OCI-LY7 (cell line): Measurements from ENCODE around the gene BCAR3. TPM values are rescaled to one million over a fixed set of nuclear protein-coding genes. Genes with fewer than 3 reads are reported as not detected.

Source experiments
- BruUV-seq: library from RNA; stranded (reverse); fragments of 400-500 nt; replicated peaks from 2 replicates; lab custom pipeline; 2021; lab: Mats Ljungman, UMichigan
- CTCF ChIA-PET: fragments of 300-600 bp; sonication (Branson Sonifier 250); formaldehyde crosslinking; loops from one replicate; lab custom pipeline; 2022; ENCODE audit warnings: antibody characterized with exemption; ENCODE audit not compliant: unreplicated experiment; lab: Charles Lee
- POLR2A ChIA-PET: fragments of 300-600 bp; sonication (Branson Sonifier 250); formaldehyde crosslinking; loops from one replicate; lab custom pipeline; 2022; ENCODE audit warnings: antibody characterized with exemption; lab: Charles Lee
- DNase-seq: peaks from one replicate; pipeline ENCODE4 v3.0.0-alpha.2; 2015; ENCODE audit warnings: low spot score
- H2AFZ ChIP-seq: fragments of 200-600 bp; sonication (generic), shearing (Covaris generic); 2 replicates; pipeline ENCODE4 v1.6.1; 2014; ENCODE audit warnings: mild to moderate bottlenecking, antibody characterized with exemption, low read length, moderate library complexity
- H3K27ac ChIP-seq: fragments of 200-600 bp; sonication (generic); 2 replicates; pipeline ENCODE4 v1.5.1; 2014; ENCODE audit warnings: mixed run types, low read depth, mild to moderate bottlenecking, moderate library complexity, low read length, inconsistent platforms; ENCODE audit not compliant: poor library complexity, severe bottlenecking
- H3K36me3 ChIP-seq: fragments of 200-600 bp; sonication (generic); 2 replicates; pipeline ENCODE4 v1.6.1; 2014; ENCODE audit warnings: mild to moderate bottlenecking, antibody characterized with exemption, low read length, moderate library complexity, mixed read lengths; ENCODE audit not compliant: insufficient read depth
- H3K4me1 ChIP-seq: fragments of 200-600 bp; sonication (generic); 2 replicates; pipeline ENCODE4 v1.5.1; 2014; ENCODE audit warnings: mild to moderate bottlenecking, low read length; ENCODE audit not compliant: insufficient read depth, poor library complexity, severe bottlenecking
- H3K4me2 ChIP-seq: fragments of 200-600 bp; sonication (generic); 2 replicates; pipeline ENCODE4 v1.6.1; 2014; ENCODE audit warnings: mild to moderate bottlenecking, low read length
- H3K4me3 ChIP-seq: fragments of 200-600 bp; sonication (generic); 2 replicates; pipeline ENCODE4 v1.5.1; 2014; ENCODE audit warnings: mild to moderate bottlenecking, low read depth, low read length; ENCODE audit not compliant: poor library complexity, severe bottlenecking
- H3K79me2 ChIP-seq: fragments of 200-600 bp; sonication (generic); 2 replicates; pipeline ENCODE4 v1.6.1; 2016; ENCODE audit warnings: low read depth, mild to moderate bottlenecking, low read length, moderate library complexity, mixed read lengths; ENCODE audit not compliant: insufficient read depth
- H3K9me2 ChIP-seq: fragments of 200-600 bp; sonication (generic); 2 replicates; pipeline ENCODE4 v1.6.1; 2016; ENCODE audit warnings: mild to moderate bottlenecking, low read length, mixed read lengths; ENCODE audit not compliant: insufficient read depth
- H3K9me3 ChIP-seq: fragments of 200-600 bp; sonication (generic); 2 replicates; pipeline ENCODE4 v1.6.1; 2014; ENCODE audit warnings: mild to moderate bottlenecking, mixed run types, low read length, mixed read lengths
- H4K20me1 ChIP-seq: fragments of 200-600 bp; sonication (generic); 2 replicates; pipeline ENCODE4 v1.6.1; 2014; ENCODE audit warnings: mild to moderate bottlenecking, antibody characterized with exemption, low read length, moderate library complexity, mixed read lengths; ENCODE audit not compliant: insufficient read depth
- EZH2phosphoT487 ChIP-seq: fragments of 200-600 bp; sonication (generic); IDR thresholded peaks from 2 replicates; pipeline ENCODE4 v1.6.1; 2018; ENCODE audit warnings: low read depth, borderline replicate concordance, mild to moderate bottlenecking, mixed run types, antibody characterized with exemption, low read length, moderate library complexity, mixed read lengths
- intact Hi-C: fragments of 100-400 bp; cut with micrococcal nuclease; formaldehyde crosslinking; loops from one replicate; pipeline ENCODE4 v1.10.0; 2022; ENCODE audit not compliant: unreplicated experiment
- total RNA-seq, 2 experiments: library from RNA; depleted of rRNA in 1 of 2; stranded (reverse); fragments of >200 nt in 1 of 2; shearing (Covaris generic) in 1 of 2; gene quantifications; 2 replicates each; pipeline ENCODE4 v1.2.3, GENCODE V29; 2014 to 2022
- TF ChIP-seq, protein P1 (sequence below): fragments of 200-600 bp; sonication (generic); conservative IDR thresholded peaks from 2 replicates; pipeline ENCODE4 v1.5.1; 2014; ENCODE audit warnings: mild to moderate bottlenecking, antibody characterized with exemption, low read length, moderate library complexity, mixed read lengths

Gene BCAR3
- total RNA-seq, 2 experiments from 2014 or later, result 16.3 to 24.2 TPM

DNA sequence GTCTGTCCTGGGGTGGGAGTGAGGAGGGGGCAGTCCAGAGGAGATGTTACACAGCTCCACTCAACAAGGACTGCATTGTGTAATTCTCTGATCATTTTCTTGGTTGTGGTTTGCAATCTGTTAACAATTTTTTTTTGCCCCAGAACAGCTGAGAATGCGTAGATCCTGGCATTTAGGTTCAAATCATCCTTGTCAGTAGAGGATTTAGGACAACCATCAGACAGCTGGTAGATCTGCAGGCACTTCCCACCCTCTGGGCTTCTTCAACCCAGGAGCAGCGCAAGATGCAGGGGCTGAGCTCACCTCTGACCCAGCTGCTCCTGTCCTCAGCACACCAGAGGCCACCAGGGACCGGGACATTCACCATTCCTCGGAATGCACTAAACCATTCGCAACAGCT, 13.5 kb downstream of the BCAR3 start:
- POLR2A ChIA-PET, result interaction anchor here (0.5 to 2.2 kb wide), 8 partner anchors 9 to 317 kb away, joined by 3 to 17 read pairs (median 3); no protein-coding TSS in a partner anchor
- Histone ChIP-seq H3K9me2 (no peaks in the 10 kb centered on the region), H4K20me1 (no peaks in the 10 kb centered on the region), H3K9me3 (no peaks in the 10 kb centered on the region), H3K79me2 (peaks cover 4% of the 10 kb centered on the region; the same call in 1 of the 2 replicates), H3K36me3 (peaks cover 86% of the 10 kb centered on the region), H3K4me3 (no peak overlapping the region), H2AFZ (no peak overlapping the region), H3K4me1 (no peaks in the 10 kb centered on the region), H3K27ac (no peak overlapping the region), H3K4me2 (no peak overlapping the region)
- no peak for DNase-seq
- intact Hi-C loops, result no loop called here
- no TSS peak for BruUV-seq
- CTCF ChIA-PET, result interaction anchor here (1.0 kb wide), 1 partner anchor 25 kb away, joined by 3 read pairs; no protein-coding TSS in a partner anchor
- TF ChIP-seq, protein P1, sequence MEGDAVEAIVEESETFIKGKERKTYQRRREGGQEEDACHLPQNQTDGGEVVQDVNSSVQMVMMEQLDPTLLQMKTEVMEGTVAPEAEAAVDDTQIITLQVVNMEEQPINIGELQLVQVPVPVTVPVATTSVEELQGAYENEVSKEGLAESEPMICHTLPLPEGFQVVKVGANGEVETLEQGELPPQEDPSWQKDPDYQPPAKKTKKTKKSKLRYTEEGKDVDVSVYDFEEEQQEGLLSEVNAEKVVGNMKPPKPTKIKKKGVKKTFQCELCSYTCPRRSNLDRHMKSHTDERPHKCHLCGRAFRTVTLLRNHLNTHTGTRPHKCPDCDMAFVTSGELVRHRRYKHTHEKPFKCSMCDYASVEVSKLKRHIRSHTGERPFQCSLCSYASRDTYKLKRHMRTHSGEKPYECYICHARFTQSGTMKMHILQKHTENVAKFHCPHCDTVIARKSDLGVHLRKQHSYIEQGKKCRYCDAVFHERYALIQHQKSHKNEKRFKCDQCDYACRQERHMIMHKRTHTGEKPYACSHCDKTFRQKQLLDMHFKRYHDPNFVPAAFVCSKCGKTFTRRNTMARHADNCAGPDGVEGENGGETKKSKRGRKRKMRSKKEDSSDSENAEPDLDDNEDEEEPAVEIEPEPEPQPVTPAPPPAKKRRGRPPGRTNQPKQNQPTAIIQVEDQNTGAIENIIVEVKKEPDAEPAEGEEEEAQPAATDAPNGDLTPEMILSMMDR, result no peak
- no peak for TF ChIP-seq EZH2phosphoT487

DNA sequence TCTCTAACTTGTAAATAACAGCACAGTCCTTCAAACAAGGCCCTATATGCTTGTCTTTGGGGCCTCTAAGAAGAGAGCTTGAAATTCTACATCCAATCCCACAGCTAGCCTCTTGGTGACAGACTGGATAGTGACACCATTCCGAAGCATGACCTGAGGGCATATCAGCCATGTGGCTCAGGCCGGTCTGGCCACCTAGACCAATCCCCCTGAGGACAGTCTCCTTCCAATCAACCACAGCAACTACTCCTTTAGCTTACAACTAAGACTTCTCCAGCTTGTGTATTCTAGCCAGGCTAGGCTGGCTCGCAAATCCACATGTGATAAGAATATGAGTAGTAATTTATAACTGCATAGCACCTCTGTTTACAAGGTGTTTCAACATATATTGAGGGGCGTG, 14.0 kb downstream of the BCAR3 start:
- 0 out of 2 replicates have a peak, but pooled peaks cover 4% of the 10 kb centered on the region for H3K79me2 ChIP-seq
- H3K4me2 ChIP-seq, result no peak overlapping the region
- H3K4me3 ChIP-seq, result no peak overlapping the region
- H2AFZ ChIP-seq, result no peak overlapping the region
- H3K9me3 ChIP-seq, result no peaks in the 10 kb centered on the region
- ChIA-PET CTCF (interaction anchor here (1.0 kb wide), 1 partner anchor 26 kb away, joined by 3 read pairs; no protein-coding TSS in a partner anchor), POLR2A (interaction anchor here (0.7 to 2.2 kb wide), 4 partner anchors 12 to 317 kb away, joined by 3 to 17 read pairs (median 4); no protein-coding TSS in a partner anchor)
- intact Hi-C loops, result no loop called here
- no peak for DNase-seq
- H3K9me2 ChIP-seq, result no peaks in the 10 kb centered on the region
- H3K27ac ChIP-seq, result no peak overlapping the region
- H3K4me1 ChIP-seq, result no peaks in the 10 kb centered on the region
- TF ChIP-seq EZH2phosphoT487, result no peak
- TF ChIP-seq, protein P1, result no peak
- peaks cover 86% of the 10 kb centered on the region for H3K36me3 ChIP-seq
- no TSS peak for BruUV-seq
- H4K20me1 ChIP-seq, result no peaks in the 10 kb centered on the region
